ENCODE results near the gene PDXP. TPM values are rescaled to one million over a fixed set of nuclear protein-coding genes. Genes with fewer than 3 reads are reported as not detected.

PDXP gene
- total and polyA plus RNA-seq, 2 of the 13 experiments (the other 11 are each of a cell fraction or from before 2014, with no cell fraction given) = 58.2 to 70.6 TPM

GRCh38 chr22:37647317-37647716 is 11.2 kb upstream of the PDXP start (continued):
- no peak for TF ChIP-seq AHDC1 (CRISPR knock-in tag; IDR thresholded peaks at IDR 0.05; ENCODE audit: borderline replicate concordance)
- TF ChIP-seq ARID3A (IDR thresholded peaks at IDR 0.05; ENCODE audit: low read depth, low read length) = no peak
- TF ChIP-seq ZNF510 (CRISPR knock-in tag; IDR thresholded peaks at IDR 0.05; ENCODE audit: low read depth) = no peak

GRCh38 chr22:37647928-37648327 is 10.6 kb upstream of the PDXP start:
- Histone ChIP-seq H3K4me2 (ENCODE audit: low read depth, low read length) (no peak overlapping the region), H3K9me3 (ENCODE audit: low read length) (no peaks in the 10 kb centered on the region), H3K27me3 (ENCODE audit: control insufficient read depth in 1 of 2, insufficient read depth in 2 of 2, low read length in 2 of 2) (no peaks in the 10 kb centered on the region), H3K79me2 (ENCODE audit: insufficient read depth, low read length) (no peaks in the 10 kb centered on the region), H3K9ac (ENCODE audit: insufficient read depth, low read depth, low read length) (no peak overlapping the region), H3K4me1 (ENCODE audit: insufficient read depth, low read length) (peaks cover 9% of the 10 kb centered on the region), H3K27ac (ENCODE audit: extremely low read length, insufficient read depth, low read length) (no peak overlapping the region), H3K4me3 (replicated peaks in 1 of 3; ENCODE audit: insufficient read depth in 1 of 3, low read depth in 2 of 3, low read length in 3 of 3) (no peak overlapping the region), H3K36me3 (replicated peaks in 1 of 2; ENCODE audit: control insufficient read depth in 1 of 2, insufficient read depth in 2 of 2, low read length in 2 of 2) (peaks cover 22 to 54% of the 10 kb centered on the region in 2 experiments; a peak in 4 of 5 replicates), H4K20me1 (ENCODE audit: insufficient read depth, low read length) (no peaks in the 10 kb centered on the region), H2AFZ (ENCODE audit: low read length) (no peak overlapping the region)
- BruUV-seq (replicated peaks) = no TSS peak
- 98% methylated on average over 6 of the region's 9 CpGs for WGBS (ENCODE audit: low lambda C conversion rate)
- in situ Hi-C loops (cut with HindIII; ENCODE audit: extremely low pct_ligation_motif_present, low pct_unique_long_range_greater_than_20kb) = no loop called here
- FAIRE-seq = no peak
- TF ChIP-seq PPARG (CRISPR knock-in tag; conservative IDR thresholded peaks at IDR 0.05) (no peak), ZNF326 (CRISPR knock-in tag; IDR thresholded peaks at IDR 0.05; ENCODE audit: borderline replicate concordance) (no peak), KLF9 (CRISPR knock-in tag; IDR thresholded peaks at IDR 0.05; ENCODE audit: low read depth) (no peak), SMARCC2 (IDR thresholded peaks at IDR 0.05) (no peak), SIX4 (CRISPR knock-in tag; IDR thresholded peaks at IDR 0.05) (no peak)
- no peak for DNase-seq (ENCODE audit: low spot score)
- intact Hi-C loops (cut with micrococcal nuclease; ENCODE audit: unreplicated experiment) = no loop called here
- ATAC-seq = no peak
- ChIA-PET CTCF (ENCODE audit: low intra/inter-chr PET ratio, low total read pairs) (no interaction called here), POLR2A (interaction anchor here (1.6 kb wide), 1 partner anchor 13 kb away, joined by 3 read pairs; no protein-coding TSS in a partner anchor)

Data from HepG2 (cell line).